Measurements from ENCODE around the gene RIPK3. TPM values are rescaled to one million over a fixed set of nuclear protein-coding genes. Genes with fewer than 3 reads are reported as not detected.

Gene RIPK3
- total RNA-seq, 1 experiment from 2014 or later, result not detected

DNA sequence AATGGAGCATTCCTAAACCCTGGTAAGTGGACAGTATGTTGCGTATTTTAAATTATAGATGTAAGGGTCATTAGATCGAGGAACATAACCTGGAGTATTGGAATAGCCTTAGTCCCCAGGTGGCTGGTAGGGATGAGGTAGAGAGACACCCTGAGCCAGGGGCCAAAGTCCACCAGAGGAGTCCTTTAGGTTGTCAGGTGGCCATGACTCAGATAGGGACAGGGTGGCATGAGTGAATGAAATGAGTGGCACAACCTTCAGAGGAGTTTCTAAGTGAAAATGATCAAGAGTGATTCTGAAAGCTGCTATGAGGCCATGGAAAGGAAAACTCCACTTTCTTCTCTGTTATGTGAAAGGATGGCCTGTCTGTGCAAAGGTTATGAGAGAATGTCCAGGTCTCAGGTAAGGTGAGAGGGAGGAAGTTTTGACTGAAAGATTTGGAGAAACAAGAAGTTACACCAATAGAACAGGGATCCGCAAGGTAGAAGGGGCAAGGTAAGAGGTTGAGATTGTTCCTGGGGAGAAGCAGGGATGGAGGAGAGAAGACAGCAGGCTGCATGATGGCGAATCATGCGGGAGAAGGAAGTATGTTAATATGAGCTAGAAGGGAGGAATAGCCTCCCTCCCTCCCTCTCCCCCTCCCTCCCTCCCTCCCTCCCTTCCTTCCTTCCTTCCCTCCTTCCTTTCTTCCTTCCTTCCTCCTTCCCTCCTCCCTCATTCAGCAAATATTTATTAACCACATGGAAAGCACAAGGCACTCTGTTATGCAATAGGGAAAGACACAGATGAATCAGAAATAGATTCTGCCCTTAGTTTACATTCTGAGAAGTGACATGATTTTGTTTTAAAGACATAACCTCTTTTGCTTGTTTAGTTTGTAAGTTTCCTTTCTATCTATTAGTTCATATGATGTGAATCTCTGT, 14.0 kb upstream of the RIPK3 start:
- no peak for DNase-seq (ENCODE audit: low spot score)
- in situ Hi-C loops (cut with HindIII; ENCODE audit: low sequenced_read_pairs), result no loop called here

DNA sequence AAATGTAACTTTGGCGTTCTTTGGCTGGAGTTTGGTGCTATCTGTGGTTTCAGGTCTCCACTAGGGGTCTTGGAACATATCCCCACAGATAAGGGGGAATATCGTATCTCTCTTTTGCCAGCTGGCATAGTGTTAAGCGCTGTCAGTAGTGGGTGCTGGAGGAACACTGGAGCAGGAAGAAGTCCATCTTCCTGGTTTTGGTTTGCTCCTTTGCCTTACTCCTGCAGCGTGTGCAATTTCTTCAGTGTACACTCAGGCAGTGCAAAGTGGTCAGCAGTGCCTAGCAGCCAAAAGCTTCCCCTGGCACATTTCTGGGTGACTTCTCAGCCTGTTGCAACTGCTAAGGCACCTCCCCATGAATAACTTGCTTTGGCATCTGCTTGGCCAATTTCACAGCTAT, 11.7 kb upstream of the RIPK3 start:
- DNase-seq (ENCODE audit: low spot score), result no peak
- in situ Hi-C loops (cut with HindIII; ENCODE audit: low sequenced_read_pairs), result no loop called here

DNA sequence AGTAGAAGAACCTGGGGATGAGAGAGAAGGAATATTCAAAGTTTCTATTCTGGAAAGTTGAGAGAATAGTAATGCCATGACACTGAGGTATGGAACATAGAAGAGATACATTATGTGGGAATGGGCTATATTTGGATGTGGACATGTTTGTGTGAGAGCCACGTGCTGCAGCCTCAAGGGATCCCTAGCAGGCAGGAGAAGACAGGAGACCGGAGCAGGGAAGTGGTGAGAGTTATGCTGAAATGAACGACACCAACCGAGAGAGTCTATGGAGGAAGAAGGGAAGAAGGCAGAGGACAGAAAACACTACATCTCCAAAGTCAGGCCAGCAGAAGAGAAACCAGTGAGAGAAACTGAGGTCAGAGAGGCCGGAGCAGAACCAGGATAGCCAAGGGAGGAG, 10.0 kb upstream of the RIPK3 start:
- DNase-seq (ENCODE audit: low spot score), result no peak
- in situ Hi-C loops (cut with HindIII; ENCODE audit: low sequenced_read_pairs), result no loop called here

DNA sequence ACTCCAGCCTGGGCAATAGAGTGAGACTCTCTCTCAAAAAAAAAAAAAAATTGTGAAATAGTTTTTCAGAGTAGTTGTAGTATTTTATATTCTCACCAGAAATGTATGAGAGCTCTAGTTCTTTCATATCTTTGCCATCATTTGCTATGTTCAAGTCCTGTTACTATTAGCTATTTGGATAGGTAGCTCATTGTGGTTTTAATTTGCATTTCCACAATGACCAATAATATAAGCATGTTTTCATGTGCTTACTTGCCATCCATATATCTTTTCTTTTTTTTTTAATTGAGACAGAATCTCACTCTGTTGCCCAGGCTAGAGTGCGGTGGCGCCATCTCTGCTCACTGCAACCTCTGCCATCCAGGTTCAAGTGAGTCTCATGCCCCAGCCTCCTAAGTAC, 8.4 kb upstream of the RIPK3 start:
- DNase-seq (ENCODE audit: low spot score), result no peak
- in situ Hi-C loops (cut with HindIII; ENCODE audit: low sequenced_read_pairs), result no loop called here

DNA sequence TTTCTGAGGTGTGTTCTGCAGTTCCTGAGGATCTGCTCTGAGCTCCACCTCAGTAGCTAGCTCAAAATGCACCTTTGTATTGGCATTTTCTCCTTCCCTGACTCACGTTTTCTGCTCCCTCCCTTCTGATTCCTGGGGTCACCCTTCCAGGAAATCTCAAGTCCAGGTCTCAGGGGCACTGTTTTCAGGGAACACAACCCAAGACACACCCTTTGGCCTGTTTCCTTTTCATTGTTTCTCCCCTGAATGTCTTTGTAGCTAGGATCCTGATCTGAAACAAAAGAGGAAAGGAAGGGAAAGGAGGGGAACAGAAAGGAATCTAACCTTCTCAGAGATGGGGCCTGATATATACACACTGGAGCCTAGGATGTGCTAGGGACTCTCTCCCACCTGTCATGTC, 7.3 kb upstream of the RIPK3 start:
- in situ Hi-C loops (cut with HindIII; ENCODE audit: low sequenced_read_pairs), result no loop called here
- no peak for DNase-seq (ENCODE audit: low spot score)

DNA sequence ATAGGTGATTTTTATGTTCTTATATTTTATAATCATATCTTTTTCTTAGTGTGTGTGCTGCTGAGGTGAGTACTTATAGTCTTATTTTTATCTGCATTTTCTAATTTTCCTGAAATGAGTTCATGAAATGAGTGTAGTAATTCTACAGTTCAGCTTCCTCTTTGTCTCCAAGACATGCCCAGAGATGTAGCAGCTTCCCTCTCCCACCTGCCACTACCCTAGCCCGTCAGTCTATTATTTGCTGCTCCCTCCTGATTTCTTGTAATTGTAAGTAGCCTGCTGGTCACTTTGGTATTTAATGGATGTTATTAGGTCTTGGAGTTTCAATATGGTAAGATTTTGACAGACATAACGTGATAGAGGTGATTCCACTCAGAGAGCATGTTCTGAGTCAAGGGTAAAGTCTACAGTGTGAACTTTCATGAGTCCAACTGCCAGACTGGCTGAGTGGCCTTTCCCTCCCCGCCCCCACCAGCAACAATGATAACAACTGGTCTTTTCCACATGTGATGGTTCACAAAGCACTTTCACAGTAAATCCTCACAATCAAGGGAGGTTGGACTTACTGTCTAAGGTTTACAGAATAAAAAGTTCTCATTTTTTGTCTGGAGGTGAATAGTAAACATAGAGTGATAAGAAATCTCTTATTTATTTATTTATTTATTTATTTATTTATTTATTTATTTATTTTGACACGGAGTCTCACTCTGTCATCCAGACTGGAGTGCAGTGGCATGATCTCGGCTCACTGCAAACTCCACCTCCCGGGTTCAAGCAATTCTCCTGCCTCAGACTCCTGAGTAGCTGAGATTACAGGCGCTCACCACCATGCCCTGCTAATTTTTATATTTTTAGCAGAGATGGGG, 4.2 kb upstream of the RIPK3 start:
- in situ Hi-C loops (cut with HindIII; ENCODE audit: low sequenced_read_pairs), result no loop called here
- no peak for DNase-seq (ENCODE audit: low spot score)

DNA sequence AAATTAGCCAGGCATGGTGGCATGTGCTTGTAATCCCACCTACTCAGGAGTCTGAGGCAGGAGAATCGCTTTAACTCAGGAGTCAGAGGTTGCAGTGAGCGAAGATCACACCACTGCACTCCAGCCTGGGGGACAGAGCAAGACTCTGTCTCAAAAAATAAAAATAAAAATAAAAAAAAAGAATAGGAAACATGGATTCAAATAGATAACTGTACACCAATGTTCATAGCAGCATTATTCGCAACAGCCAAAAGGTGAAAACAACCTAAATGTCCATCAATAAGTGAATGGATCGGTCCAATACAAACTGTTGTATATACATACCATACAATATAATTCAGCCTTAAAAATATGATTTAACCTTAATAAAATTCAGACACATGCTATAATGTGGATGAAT, 3.1 kb upstream of the RIPK3 start:
- no peak for DNase-seq (ENCODE audit: low spot score)
- in situ Hi-C loops (cut with HindIII; ENCODE audit: low sequenced_read_pairs), result no loop called here

DNA sequence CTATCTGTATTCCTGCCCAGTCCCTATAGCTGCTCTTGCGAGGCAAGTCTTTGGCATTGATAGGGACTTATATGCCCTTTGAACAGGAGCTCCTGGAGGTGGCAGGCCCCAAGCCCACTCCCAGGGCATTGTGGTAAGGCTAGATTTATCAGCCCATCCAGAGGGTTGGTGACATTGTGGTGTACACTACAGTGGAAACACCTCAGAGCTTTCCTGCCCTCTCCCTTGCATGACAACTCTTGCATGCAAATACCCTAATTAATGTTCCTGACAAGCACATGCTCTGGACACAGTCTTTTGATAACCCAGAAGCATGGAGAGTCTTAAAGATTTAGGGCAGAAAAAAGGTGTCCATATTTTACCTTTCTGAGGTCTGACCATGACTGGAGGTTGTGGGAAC, 815 bp upstream of the RIPK3 start:
- in situ Hi-C loops (cut with HindIII; ENCODE audit: low sequenced_read_pairs), result no loop called here

DNA sequence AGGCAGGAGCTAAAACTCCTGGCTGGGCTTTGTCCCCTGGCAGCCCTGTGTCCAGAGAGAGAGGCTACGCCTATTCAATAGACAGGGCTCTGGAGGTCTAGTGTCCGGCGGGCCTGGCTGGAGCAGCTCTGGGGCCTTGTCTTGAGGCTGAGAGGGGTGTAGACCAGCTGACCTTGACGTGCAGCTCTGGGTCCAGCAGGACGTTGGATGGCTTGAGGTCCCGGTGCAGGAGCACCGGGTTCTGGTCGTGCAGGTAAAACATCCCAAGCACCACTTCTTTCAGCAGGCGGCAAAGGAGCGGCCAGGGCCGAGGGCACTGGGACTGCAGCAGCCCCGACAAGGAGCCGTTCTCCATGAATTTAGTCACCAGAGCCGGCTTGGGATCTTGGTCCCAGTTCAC, 948 bp downstream of the RIPK3 start:
- no peak for DNase-seq (ENCODE audit: low spot score)
- in situ Hi-C loops (cut with HindIII; ENCODE audit: low sequenced_read_pairs), result loop anchor here (5.0 kb wide), 1 partner anchor 83 kb away; no protein-coding TSS in a partner anchor

More for the DNA sequence above, 815 bp upstream of the RIPK3 start:
- DNase-seq (ENCODE audit: low spot score), result no peak

DNA sequence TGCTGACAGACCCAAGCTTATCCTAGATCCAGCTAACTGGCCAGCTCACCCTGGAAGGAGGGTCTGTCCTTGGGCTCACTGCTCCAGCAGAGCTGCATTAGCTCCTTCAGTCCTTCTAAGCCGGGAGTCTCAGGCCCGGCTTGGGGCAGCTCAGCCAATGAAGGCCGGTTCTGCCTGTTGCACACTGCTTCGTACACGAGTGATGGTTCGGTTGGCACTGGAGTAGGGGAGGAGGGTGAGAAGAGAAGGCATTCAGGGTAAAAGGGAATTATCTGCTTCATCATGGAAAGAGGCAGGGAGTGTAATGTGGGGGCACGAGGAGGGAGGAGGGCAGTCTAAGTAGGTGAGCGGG, 2.0 kb downstream of the RIPK3 start:
- in situ Hi-C loops (cut with HindIII; ENCODE audit: low sequenced_read_pairs), result loop anchor here (5.0 kb wide), 1 partner anchor 85 kb away; no protein-coding TSS in a partner anchor
- no peak for DNase-seq (ENCODE audit: low spot score)

DNA sequence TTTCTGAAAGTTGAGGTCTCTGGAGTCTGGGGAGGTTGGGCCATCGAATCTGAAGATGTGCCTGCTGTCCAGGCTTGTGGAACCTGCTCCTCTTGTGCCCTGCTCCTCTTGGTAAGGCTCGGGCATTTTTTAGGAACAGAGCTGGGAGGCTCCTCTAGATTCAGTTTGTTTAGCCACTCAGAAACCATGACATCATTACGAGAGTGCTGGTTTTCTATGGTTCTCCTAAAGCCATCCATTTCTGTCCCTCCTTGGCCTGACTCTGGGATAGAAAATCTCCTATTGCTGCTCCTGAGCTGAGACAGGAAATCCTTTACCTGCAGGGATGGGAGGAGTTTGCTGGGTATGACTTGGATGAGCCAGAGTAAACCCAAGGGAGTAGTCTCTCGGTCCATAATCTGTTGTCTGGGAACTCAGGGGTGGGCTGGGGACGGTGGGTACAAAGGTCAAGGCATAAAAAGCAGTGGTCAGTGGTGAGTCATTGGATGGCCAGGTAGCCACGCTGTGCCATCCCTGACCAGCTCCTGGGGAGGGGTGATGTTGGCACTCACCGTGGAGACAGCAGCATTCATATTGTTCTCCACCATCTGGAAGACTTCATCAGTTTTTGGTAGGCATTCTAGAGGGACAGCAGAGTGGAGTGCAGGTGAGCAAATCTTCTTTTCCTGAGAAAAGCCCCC, 2.5 kb downstream of the RIPK3 start:
- no peak for DNase-seq (ENCODE audit: low spot score)
- in situ Hi-C loops (cut with HindIII; ENCODE audit: low sequenced_read_pairs), result loop anchor here (5.0 kb wide), 1 partner anchor 85 kb away; no protein-coding TSS in a partner anchor

DNA sequence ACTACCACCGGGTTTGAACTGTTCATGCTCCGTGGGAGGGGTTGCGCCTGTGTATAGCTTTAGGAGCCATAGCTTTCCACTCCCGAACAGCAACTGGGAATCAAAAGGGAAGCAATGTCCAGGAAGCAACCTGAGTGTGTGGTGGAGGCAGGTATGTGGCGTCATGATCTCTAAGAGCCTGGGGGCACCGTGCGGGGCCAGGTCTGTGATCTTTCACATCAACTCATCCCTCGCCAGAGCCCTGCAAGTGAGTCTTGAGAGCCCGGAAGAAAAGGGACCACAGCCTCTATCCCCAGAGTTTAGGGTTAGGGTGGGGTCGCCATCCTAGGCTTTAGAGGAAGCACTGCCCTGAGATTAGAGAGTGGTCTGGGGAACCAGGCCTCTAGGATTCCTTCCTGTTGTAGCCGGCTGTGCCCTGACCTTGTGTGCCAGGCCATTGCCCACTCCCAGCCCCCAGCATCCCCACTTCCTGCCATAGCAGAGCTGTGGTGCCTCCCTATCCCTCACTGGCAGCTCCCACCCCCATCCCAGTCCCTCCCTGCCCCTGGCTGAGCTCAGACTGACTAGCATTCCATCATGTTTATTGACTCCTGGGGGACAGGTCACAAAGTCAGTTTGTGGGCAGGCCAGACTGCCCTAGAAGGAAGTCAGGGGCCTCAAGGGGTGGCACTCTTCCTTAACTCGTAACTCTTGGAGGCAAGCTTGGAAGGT, 4.2 kb downstream of the RIPK3 start:
- no peak for DNase-seq (ENCODE audit: low spot score)
- in situ Hi-C loops (cut with HindIII; ENCODE audit: low sequenced_read_pairs), result loop anchor here (5.0 kb wide), 1 partner anchor 87 kb away; no protein-coding TSS in a partner anchor

DNA sequence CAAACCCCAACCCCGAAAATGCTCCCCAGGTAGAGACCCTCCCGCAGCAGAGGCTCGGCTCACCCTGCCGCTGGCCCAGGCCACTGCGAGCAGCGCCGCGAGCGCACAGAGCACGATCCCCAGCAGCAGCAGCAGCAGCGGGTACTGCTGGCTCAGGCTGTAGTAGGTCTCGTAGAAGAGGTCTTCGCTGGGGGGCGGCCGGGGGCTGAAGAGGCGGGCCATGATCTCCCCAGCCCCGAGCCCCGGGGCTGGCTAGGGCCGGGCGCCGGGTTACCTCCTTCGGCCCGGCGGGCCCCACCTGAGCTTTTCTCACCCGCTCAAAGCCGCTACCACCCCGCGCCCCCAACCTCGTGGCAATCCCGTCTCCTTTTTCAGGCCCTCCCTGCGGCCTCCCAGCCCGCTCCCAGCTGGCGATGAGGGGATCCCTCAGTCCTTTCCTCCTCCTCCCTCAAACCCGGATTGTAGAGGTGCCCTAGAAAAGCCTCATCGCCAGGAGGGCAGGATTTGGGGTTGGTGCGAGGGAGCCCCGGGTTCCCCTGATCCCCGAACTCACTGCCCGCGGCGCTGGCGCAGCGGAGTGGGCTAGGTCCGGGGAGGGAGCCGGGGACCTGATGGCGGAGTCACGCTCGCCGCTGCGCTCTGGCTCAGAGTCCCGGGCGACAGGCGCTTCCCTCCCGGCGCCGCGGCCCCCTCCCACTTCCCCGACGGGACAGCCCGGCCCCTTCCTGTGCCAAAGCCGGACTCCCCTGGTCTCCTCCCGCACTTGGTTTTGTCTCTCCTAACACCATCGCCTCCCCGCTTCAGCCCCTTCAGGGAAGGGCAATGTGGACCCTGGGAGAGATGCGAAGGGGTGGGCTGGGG, 5.1 kb downstream of the RIPK3 start, which contains the start of gene ADCY4:
Gene ADCY4 (minus strand): TSS at position 641 of the 861 bp plus-strand sequence. CDS start 419 bp downstream, at position 222.
- in situ Hi-C loops (cut with HindIII; ENCODE audit: low sequenced_read_pairs), result loop anchor here (5.0 kb wide), 1 partner anchor 88 kb away; no protein-coding TSS in a partner anchor
- no peak for DNase-seq (ENCODE audit: low spot score)

DNA sequence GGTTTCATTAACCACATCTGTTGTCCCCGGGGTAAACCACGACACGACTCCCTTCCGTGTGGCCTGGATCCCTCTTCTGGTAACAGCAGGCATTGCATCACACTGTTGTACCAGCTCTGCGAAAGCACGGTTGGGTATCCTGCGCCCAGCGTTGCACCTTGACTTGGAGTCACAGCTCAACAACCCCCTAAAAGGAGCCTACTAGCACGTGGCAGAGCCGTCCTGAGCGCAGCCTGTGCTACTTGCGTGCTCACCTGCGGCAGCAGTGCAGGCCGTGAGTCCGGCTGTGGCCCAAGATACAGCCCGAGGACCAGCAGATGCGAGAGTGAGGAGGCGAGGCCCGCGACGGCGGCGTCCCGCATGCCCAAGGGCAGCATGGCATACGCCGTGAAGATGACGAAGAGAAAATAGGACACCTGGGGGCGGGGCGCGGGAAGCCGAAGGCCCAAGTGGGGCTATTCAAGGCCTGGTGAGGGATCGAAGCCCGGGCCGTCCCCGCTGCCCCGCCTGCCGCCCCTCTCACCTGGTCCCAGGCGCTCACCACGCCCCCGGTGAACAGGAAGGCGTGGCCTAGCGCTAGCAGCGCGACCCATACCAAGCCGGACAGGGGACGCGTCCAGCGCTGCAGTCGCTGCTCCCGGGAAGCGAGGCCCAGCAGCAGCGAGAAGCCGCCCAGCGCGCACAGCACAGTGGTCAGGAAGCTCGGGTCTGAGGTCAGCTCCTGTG, 7.4 kb downstream of the RIPK3 start:
- DNase-seq (ENCODE audit: low spot score), result peak; percentile 51
- in situ Hi-C loops (cut with HindIII; ENCODE audit: low sequenced_read_pairs), result no loop called here

DNA sequence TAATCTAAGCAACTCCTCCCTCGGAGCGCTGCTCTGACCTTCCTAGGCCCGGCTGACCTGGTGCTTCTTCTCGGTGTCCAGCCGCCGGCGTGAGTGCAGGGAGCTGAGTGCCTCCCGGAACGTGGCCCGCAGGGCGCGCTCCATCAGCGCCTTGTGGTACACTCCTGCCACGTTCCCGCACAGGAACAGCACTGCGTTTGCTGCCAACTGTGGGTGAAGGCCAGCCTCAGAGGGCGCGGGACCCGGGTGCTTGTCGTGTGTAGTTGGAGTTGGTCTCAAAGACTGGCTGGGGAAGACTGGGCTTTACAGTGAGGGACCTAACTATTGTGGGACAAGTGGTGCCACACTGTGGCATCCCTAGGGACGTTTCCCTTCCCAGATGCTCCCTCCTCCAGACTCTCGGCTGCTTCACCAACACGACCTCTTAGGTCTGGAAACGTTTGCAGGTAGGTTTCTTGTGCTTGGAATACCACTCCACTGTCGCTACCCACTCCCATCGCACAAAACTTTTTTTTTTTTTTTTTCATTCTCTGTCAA, 8.0 kb downstream of the RIPK3 start:
- no peak for DNase-seq (ENCODE audit: low spot score)

DNA sequence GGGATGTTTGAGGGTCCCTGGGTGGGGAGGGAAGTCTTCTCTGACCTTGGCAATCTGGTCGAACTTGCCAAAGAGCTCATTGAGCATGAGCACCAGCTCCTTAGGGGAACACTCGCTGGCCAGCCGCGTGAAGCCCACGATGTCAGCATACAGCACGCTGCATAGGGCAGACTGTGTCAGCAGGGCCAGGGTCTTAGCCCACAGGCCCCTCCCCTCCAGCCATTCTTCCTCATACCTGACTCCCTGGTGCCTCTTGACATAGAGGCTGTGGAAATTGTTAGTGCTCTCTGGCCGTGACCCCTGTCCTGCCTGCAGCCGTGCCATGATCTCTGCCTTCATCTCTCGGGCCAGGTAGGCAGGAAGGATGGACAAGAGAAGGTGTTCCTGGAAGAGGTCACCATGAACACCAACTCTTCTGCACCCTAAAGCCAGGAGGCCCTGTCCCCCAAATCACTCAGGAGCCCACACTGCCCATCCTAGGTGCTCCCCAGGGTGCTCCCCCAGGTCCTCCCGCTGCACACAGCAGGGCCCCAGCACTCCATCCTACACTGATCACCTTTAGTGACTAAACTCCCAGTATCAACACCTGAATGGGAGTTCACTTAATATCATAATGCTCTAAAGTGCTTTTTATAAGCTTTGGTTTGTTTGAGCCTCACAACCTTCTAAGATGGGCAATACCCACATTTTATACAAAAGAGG, 8.7 kb downstream of the RIPK3 start:
- DNase-seq (ENCODE audit: low spot score), result no peak
- in situ Hi-C loops (cut with HindIII; ENCODE audit: low sequenced_read_pairs), result no loop called here

More for the DNA sequence above, 8.0 kb downstream of the RIPK3 start:
- in situ Hi-C loops (cut with HindIII; ENCODE audit: low sequenced_read_pairs), result no loop called here
